GM13976 (cell line): ENCODE results near the gene RGPD8.
"Not testable (repeated sequence)": the region's sequence is repeated elsewhere in the genome, so short reads cannot be mapped to it uniquely, and the experiment has no call there.

Experiments used
- DNase-seq: peaks from one replicate; pipeline ENCODE4 v3.0.0; 2012; ENCODE audit warnings: low spot score
- in situ Hi-C: fragments of 300-500 bp; cut with MboI; formaldehyde crosslinking; loops from one replicate; pipeline ENCODE4 v1.12.0; 2022; ENCODE audit warnings: low sequenced_read_pairs, mixed read lengths, inconsistent platforms; ENCODE audit not compliant: unreplicated experiment
- TF ChIP-seq, protein P1 (sequence below): IDR thresholded peaks from 2 replicates; pipeline ENCODE4 v1.5.1; 2012; ENCODE audit warnings: borderline replicate concordance, mild to moderate bottlenecking; ENCODE audit not compliant: insufficient read depth; ENCODE audit errors: extremely low read depth, missing control alignments, control extremely low read depth

The RGPD8 gene

DNA sequence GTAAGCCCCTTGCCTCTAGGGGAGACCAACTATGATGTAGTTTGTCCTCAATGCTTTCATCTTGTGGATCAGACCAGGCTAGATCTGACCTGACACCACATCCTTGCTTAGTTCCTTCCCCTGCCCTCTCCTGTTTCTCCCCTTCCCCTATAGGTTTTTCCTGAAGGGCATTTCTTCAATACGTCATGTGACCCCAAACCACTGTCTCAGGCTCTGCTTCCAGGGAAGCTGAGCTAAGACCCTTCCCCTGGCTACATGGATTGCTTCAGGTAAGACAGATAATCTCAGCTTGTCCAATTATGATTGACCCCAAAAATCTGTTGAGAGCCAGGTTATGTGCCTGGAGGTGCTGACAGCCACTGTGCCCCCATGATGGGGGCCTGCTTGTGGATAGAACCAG, 25.9 kb upstream of the RGPD8 start:
- TF ChIP-seq, protein P1, sequence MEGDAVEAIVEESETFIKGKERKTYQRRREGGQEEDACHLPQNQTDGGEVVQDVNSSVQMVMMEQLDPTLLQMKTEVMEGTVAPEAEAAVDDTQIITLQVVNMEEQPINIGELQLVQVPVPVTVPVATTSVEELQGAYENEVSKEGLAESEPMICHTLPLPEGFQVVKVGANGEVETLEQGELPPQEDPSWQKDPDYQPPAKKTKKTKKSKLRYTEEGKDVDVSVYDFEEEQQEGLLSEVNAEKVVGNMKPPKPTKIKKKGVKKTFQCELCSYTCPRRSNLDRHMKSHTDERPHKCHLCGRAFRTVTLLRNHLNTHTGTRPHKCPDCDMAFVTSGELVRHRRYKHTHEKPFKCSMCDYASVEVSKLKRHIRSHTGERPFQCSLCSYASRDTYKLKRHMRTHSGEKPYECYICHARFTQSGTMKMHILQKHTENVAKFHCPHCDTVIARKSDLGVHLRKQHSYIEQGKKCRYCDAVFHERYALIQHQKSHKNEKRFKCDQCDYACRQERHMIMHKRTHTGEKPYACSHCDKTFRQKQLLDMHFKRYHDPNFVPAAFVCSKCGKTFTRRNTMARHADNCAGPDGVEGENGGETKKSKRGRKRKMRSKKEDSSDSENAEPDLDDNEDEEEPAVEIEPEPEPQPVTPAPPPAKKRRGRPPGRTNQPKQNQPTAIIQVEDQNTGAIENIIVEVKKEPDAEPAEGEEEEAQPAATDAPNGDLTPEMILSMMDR = no peak
- DNase-seq = no peak
- in situ Hi-C loops = no loop called here

DNA sequence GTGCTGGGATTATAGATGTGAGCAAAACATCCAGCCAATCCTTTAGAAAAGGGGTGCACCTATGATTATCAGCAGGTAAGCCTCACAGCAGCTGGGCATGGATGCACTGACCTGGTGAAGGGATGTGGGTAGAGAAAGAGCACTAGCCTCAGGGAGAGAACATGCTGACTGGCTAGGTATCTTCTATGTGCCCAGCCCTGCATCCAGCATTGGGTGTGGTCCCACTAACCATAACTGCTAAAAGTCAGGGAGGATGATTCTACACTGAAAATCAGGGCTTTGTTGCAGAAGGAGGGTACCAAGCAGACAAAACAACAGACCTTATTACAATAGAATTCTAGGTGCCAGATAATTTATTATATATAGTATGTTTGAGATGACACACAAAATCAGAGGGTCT, 21.1 kb upstream of the RGPD8 start:
- TF ChIP-seq, protein P1 = no peak
- no peak for DNase-seq
- in situ Hi-C loops = no loop called here

DNA sequence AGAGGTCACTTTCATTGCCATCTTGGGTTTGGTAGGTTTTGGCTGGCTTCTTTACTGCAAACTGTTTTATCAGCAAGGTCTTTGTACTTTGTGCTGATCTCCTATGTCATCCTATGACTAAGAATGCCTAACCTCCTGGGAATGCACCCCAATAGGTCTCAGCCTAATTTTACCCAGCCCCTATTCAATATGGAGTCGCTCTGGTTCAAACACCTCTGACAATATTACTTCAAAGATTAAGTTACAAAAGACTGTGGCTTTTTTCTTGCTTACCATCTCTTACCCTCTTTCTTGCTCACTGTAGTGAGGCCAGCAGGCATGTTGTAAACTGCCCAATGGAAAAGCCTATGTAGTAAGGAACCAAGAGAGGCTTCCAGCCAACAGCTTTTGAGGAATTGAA, 17.9 kb upstream of the RGPD8 start:
- in situ Hi-C loops = no loop called here
- DNase-seq = no peak
- TF ChIP-seq, protein P1 = no peak

DNA sequence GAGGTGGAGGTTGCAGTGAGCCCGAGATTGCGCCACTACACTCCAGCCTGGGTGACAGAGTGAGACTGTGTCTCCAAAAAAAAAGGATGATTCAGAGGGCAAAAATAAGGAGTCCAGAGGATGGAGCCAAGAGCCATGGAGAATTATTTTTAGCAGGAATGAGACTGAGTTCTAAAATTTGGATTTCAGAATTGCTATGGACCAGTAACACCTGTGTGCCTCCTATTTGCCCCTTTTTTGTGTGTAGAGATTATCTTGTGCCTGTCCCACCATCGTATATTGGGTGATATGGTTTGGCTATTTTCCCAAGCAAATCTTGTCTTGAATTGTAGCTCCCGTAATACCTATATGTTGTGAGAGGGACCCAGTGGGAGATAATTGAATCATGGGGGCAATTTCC, 16.4 kb upstream of the RGPD8 start:
- no peak for DNase-seq
- in situ Hi-C loops = no loop called here
- TF ChIP-seq, protein P1 = no peak

DNA sequence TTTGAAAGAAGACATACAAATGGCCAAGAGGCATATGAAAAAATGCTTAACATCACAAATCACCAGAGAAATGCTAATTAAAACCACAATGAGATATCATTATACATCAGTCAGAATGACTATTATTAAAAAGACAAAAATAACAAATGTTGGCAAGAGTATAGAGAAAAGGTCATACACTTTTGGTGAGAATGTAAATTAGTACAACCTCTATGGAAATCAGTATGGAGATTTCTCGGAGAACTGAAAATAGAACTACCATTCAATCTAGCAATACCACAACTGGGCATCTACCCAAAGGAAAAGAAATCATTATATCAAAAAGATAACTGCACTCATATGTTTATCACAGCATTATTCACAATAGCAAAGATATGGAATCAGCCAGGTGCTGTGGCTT, 10.8 kb upstream of the RGPD8 start:
- in situ Hi-C loops, DNase-seq: not testable (repeated sequence)

DNA sequence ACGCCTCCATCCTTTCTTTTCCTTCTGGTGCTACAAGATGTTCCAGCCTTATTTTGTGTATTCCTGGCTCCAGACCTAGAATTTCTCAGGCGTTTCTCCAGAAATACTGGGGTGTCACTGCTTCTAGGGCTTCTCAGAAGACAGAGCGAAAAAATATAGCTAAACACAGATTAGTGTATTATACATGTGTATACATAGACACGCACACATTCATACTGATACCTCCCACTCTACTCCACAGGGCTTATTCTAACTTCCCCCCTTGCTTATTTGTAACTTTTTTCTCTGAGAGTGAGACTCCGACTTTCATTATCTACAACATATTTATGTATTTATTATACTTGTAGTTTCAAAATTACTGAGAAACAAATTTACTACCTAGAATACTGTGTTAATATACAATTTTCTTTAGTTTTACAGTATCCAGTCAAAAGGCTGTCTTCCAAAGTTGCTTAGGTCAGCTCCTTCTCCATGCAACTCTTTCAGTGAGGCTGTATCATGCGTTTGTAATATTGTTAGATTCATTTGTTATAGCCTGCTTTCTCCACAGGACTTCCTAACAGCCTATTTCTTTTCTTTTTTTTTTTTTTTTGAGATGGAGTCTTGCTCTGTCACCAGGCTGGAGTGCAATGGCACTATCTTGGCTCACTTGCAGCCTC, 5.3 kb upstream of the RGPD8 start:
- in situ Hi-C loops, DNase-seq: not testable (repeated sequence)

DNA sequence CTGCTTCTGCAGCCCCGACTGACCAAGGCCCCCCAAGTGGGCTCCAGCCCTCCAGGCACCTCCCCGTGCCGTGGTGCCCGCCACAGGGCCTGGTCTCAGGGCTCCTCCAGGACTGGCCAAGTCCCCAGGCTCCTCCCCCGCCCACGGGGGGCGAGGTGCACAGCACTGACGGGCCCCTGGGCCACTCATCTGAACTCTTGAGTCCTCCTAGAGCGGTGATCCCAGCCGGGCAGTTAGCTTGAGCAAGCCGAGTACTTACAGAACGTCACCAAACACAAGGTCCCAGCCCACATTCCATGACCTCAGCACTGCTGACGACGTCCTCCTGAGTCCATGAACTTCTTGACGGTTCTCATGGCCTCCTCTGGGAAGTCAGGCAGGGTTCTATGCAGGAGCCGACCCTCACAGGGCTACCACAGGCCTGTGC, 4.0 kb upstream of the RGPD8 start:
- DNase-seq, in situ Hi-C loops: not testable (repeated sequence)

DNA sequence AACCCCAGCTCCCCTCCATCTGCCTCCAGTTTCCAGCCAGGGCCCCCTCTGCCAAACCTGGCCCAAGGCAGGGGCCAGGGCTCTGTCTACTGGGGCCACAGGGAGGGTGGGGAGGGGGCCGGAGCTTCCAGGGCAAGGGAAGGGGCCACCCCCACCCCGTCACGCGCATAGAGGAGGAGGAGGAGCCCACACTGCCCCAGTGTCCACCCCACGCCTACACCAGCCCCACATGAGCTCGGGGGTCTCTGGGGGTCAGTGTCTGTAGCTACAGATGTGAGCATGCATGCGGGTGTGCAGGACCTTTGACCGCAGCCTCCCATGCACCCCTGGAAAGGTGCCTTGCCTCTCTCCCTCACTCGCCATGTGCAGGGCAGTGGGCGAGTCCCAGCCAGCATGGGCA, 3.5 kb upstream of the RGPD8 start:
- DNase-seq, in situ Hi-C loops: not testable (repeated sequence)

DNA sequence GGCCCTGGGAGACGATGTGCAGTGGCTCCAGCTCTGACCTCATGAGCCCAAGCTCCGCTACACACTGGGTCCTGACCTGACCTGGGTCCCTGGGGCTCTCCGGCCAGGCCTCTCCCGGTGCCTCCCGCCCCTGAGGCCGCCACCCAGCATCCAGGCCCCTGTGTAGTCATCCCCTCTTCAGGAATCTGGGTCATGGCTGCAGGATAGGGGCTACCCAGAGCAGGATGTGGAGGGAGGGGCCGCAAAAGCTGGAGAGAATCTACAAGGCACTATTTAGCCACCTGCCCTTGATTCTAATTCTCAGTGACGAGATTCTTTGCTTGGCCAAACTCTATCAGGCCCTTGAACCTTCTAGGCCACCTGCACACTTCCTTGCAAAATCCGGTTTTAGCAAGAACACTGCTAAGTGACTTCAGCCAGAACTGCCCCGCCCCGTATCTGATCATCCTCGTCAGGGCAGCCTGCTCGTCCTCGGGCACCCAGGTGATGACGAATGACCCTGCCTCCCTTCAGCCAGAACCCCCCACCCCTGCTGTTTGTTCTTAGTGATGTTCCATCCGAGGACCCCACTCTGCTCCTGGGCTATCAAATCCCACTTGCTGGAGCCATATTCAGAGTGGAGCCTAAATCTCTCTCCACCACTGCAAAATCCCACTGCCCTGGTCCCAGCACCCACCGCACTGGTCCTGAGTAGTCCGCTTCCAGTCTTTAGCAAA, 2.4 kb upstream of the RGPD8 start:
- DNase-seq, in situ Hi-C loops: not testable (repeated sequence)

DNA sequence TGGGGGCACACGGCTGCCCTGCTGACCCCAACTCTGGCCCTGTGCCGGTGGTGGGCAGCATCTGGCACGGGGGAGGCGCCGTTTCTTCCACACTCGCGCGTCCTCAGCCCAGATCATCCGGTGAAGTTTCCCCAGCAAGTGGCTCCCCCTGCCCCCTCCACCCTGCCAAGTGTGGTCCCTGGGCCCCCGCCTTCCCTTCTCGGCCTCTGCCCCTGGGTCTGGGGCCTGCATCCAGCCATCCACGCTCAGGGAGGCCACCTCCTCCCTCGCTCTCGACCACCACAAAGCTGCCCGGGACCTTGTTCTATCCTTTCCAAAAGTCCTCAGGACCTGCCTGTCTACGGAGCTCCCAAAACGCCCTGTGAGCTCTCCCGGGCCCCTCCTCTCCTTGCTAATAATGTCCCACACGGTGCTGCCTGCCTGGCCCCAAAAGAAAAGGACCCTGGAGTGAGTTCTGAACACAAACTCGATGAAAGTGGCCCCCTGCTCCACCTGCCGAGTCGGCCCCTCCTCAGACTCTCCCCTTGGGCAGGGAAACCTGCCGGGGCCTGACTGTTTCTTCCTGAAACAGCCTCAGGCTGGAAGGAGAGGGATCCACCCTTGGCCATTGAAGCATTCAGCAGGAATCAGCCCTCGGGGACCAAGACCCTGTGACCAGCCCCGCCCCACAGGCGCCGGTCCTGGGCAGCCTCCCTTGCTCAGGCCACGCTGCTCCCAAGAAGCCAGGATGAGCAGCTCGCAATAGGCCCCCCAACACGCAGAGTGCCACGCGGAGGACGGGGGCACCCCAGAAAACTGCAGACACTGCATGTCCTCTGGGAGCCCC, 1.7 kb upstream of the RGPD8 start:
- DNase-seq, in situ Hi-C loops: not testable (repeated sequence)
